Osteoblast (primary cell): Measurements from ENCODE around the gene SLC25A43. TPM values are rescaled to one million over a fixed set of nuclear protein-coding genes. Genes with fewer than 3 reads are reported as not detected.
"Not testable (repeated sequence)": the region's sequence is repeated elsewhere in the genome, so short reads cannot be mapped to it uniquely, and the experiment has no call there.

Experiments
- DNase-seq: peaks from one replicate; pipeline ENCODE4 v3.0.0; 2011; ENCODE audit warnings: low spot score, mixed read lengths; ENCODE audit not compliant: insufficient read length; ENCODE audit errors: missing footprints
- H2AFZ ChIP-seq: 2 replicates; pipeline ENCODE4 v1.6.0; 2011; ENCODE audit warnings: mild to moderate bottlenecking, low read length
- H3K27ac ChIP-seq: 2 replicates; pipeline ENCODE4 v1.5.1; 2011; ENCODE audit warnings: mild to moderate bottlenecking, low read depth, low read length, moderate library complexity
- H3K27me3 ChIP-seq: 2 replicates; pipeline ENCODE4 v1.6.0; 2012; ENCODE audit warnings: mild to moderate bottlenecking, control low read depth, inconsistent platforms, low read length, moderate library complexity; ENCODE audit not compliant: insufficient read depth
- H3K36me3 ChIP-seq: 2 replicates; pipeline ENCODE4 v1.5.1; 2011; ENCODE audit warnings: mild to moderate bottlenecking, low read length, control low read depth, moderate library complexity; ENCODE audit not compliant: insufficient read depth
- H3K4me1 ChIP-seq: 2 replicates; pipeline ENCODE4 v1.5.1; 2011; ENCODE audit warnings: mild to moderate bottlenecking, low read length, control low read depth, moderate library complexity; ENCODE audit not compliant: insufficient read depth
- H3K4me2 ChIP-seq: 2 replicates; pipeline ENCODE4 v1.6.0; 2011; ENCODE audit warnings: mild to moderate bottlenecking, low read length; ENCODE audit not compliant: insufficient read depth
- H3K4me3 ChIP-seq: fragments of 200-600 bp; sonication (generic); 3 replicates; pipeline ENCODE4 v1.5.1; 2012; ENCODE audit warnings: mild to moderate bottlenecking, low read length, inconsistent platforms; ENCODE audit not compliant: insufficient read depth
- H3K79me2 ChIP-seq: 2 replicates; pipeline ENCODE4 v1.6.0; 2012; ENCODE audit warnings: mild to moderate bottlenecking, low read length, control low read depth, inconsistent platforms; ENCODE audit not compliant: insufficient read depth
- H3K9me3 ChIP-seq: 2 replicates; pipeline ENCODE4 v1.5.1; 2011; ENCODE audit warnings: low read depth, low read length, control low read depth
- H4K20me1 ChIP-seq: 2 replicates; pipeline ENCODE4 v1.6.0; 2012; ENCODE audit warnings: mild to moderate bottlenecking, low read length, control low read depth; ENCODE audit not compliant: insufficient read depth
- CTCF ChIP-seq: IDR thresholded peaks from 2 replicates; pipeline ENCODE4 v1.5.1; 2011; ENCODE audit warnings: mild to moderate bottlenecking, low read depth, low read length, moderate library complexity; ENCODE audit errors: extremely low read depth
- total RNA-seq: library from RNA; depleted of rRNA; stranded (reverse); fragments of >200 nt; gene quantifications from 2 replicates; pipeline ENCODE4 v1.2.3, GENCODE V29; 2012

SLC25A43 gene
- total RNA-seq, 1 donor, result 23.5 TPM

- Histone ChIP-seq H3K4me1 (peaks cover 17% of the 10 kb centered on the region), H3K27me3 (no peaks in the 10 kb centered on the region), H3K4me2 (no peak overlapping the region), H4K20me1 (no peaks in the 10 kb centered on the region), H2AFZ (no peak overlapping the region), H3K9me3 (no peaks in the 10 kb centered on the region), H3K36me3 (no peaks in the 10 kb centered on the region), H3K79me2 (no peaks in the 10 kb centered on the region), H3K27ac (no peak overlapping the region), H3K4me3 (no peak overlapping the region)
- DNase-seq, result no peak
- TF ChIP-seq CTCF, result no peak
Observed at GRCh38 chrX:119376312-119376711, 22.8 kb upstream of the SLC25A43 start.

- Histone ChIP-seq H2AFZ (no peak overlapping the region), H3K4me1 (no peaks in the 10 kb centered on the region), H3K4me2 (no peak overlapping the region), H3K27me3 (no peaks in the 10 kb centered on the region), H3K4me3 (no peak overlapping the region), H3K36me3 (no peaks in the 10 kb centered on the region), H3K79me2 (no peaks in the 10 kb centered on the region), H3K9me3 (no peaks in the 10 kb centered on the region), H4K20me1 (no peaks in the 10 kb centered on the region), H3K27ac (no peak overlapping the region)
- no peak for TF ChIP-seq CTCF
- DNase-seq, result no peak
Observed at GRCh38 chrX:119381349-119381944, 17.7 kb upstream of the SLC25A43 start.

GRCh38 chrX:119382606-119383005 is 16.5 kb upstream of the SLC25A43 start:
- Histone ChIP-seq H3K27ac (no peak overlapping the region), H4K20me1 (no peaks in the 10 kb centered on the region), H3K36me3 (no peaks in the 10 kb centered on the region), H3K4me2 (no peak overlapping the region), H3K4me1 (no peaks in the 10 kb centered on the region), H3K27me3 (no peaks in the 10 kb centered on the region), H3K9me3 (no peaks in the 10 kb centered on the region), H3K4me3 (no peak overlapping the region), H2AFZ (no peak overlapping the region), H3K79me2 (no peaks in the 10 kb centered on the region)
- DNase-seq, result no peak
- TF ChIP-seq CTCF, result no peak

- not testable (repeated sequence) for H3K36me3 ChIP-seq, H3K9me3 ChIP-seq, H2AFZ ChIP-seq, H3K4me3 ChIP-seq, H3K27ac ChIP-seq, DNase-seq, H3K79me2 ChIP-seq, H3K4me1 ChIP-seq, H4K20me1 ChIP-seq, H3K27me3 ChIP-seq, H3K4me2 ChIP-seq
Observed at GRCh38 chrX:119386685-119387084, 12.5 kb upstream of the SLC25A43 start.

- not testable (repeated sequence) for H3K36me3 ChIP-seq, H4K20me1 ChIP-seq, H3K27me3 ChIP-seq, H2AFZ ChIP-seq, H3K4me3 ChIP-seq, H3K4me1 ChIP-seq, H3K4me2 ChIP-seq, H3K27ac ChIP-seq, H3K9me3 ChIP-seq, DNase-seq, H3K79me2 ChIP-seq
Observed at GRCh38 chrX:119387426-119387825, 11.7 kb upstream of the SLC25A43 start.
